IPS-NIHi11 (cell line): Measurements from ENCODE around the gene ARHGDIG.
"Not testable (repeated sequence)": the region's sequence is repeated elsewhere in the genome, so short reads cannot be mapped to it uniquely, and the experiment has no call there.

Experiments
- DNase-seq: peaks from one replicate; pipeline ENCODE4 v3.0.0; 2012; ENCODE audit warnings: mixed read lengths, low spot score

Gene ARHGDIG

DNA sequence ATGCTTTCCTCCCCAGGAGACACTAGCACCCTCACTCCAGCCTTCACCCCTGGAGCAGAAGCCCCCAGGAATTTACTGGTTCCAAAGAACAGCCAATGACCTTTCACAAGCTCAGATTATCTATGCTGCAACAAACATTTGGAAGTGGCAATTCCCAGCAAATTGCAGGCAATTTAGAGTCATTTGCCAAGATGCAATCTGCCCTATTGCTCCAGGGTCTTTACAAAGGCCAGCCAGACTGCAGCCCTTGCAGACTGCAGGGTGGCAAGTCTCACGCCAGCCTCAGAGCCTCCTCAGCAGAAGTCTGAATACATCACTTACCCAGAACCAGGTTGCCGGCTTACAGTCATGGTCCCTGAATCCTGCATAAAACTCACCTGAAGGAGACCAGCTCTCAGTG is 50.4 kb downstream of the ARHGDIG start:
- DNase-seq, result no peak

DNA sequence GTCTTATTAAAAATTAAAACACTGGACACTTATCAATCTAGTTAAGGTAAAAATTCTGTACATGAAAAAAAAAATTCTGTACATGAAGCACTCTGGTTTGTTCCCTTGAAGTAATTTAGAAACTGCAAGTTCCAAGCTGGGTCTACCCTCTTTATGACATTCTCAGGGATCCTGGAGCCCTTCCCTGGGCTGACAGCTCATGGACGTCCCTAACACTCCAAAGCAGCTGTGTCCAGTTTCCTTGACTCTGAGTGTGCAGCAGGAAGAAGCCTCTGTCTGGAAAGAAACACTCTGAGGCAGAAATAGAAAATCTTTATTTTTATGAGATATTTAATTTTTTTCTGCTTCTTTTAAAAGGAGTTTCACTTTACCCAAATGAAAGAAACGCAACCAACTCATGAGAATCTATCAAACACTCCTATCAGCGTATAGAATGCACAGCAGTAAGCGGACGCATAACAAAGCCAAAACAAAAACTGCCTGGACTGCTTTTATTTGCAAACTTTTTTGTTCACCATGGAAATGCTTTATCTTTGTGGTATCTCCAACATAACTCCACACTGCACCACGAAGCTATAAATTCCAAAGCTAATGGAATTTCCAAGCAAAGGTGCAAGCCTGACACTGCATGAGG is 50.9 kb downstream of the ARHGDIG start:
- not testable (repeated sequence) for DNase-seq
